ENCODE results near the gene B4GALNT4. TPM values are rescaled to one million over a fixed set of nuclear protein-coding genes. Genes with fewer than 3 reads are reported as not detected.
"Not testable (repeated sequence)": the region's sequence is repeated elsewhere in the genome, so short reads cannot be mapped to it uniquely, and the experiment has no call there.

Gene B4GALNT4, protein sequence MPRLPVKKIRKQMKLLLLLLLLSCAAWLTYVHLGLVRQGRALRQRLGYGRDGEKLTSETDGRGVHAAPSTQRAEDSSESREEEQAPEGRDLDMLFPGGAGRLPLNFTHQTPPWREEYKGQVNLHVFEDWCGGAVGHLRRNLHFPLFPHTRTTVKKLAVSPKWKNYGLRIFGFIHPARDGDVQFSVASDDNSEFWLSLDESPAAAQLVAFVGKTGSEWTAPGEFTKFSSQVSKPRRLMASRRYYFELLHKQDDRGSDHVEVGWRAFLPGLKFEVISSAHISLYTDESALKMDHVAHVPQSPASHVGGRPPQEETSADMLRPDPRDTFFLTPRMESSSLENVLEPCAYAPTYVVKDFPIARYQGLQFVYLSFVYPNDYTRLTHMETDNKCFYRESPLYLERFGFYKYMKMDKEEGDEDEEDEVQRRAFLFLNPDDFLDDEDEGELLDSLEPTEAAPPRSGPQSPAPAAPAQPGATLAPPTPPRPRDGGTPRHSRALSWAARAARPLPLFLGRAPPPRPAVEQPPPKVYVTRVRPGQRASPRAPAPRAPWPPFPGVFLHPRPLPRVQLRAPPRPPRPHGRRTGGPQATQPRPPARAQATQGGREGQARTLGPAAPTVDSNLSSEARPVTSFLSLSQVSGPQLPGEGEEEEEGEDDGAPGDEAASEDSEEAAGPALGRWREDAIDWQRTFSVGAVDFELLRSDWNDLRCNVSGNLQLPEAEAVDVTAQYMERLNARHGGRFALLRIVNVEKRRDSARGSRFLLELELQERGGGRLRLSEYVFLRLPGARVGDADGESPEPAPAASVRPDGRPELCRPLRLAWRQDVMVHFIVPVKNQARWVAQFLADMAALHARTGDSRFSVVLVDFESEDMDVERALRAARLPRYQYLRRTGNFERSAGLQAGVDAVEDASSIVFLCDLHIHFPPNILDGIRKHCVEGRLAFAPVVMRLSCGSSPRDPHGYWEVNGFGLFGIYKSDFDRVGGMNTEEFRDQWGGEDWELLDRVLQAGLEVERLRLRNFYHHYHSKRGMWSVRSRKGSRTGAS
- 1 to 10 TPM in 2 of 3 donors, under 1 TPM in 1; 0.66 to 1.5 (median 1.5) TPM for total RNA-seq
- 1.2 TPM for total RNA-seq (2013)

DNA sequence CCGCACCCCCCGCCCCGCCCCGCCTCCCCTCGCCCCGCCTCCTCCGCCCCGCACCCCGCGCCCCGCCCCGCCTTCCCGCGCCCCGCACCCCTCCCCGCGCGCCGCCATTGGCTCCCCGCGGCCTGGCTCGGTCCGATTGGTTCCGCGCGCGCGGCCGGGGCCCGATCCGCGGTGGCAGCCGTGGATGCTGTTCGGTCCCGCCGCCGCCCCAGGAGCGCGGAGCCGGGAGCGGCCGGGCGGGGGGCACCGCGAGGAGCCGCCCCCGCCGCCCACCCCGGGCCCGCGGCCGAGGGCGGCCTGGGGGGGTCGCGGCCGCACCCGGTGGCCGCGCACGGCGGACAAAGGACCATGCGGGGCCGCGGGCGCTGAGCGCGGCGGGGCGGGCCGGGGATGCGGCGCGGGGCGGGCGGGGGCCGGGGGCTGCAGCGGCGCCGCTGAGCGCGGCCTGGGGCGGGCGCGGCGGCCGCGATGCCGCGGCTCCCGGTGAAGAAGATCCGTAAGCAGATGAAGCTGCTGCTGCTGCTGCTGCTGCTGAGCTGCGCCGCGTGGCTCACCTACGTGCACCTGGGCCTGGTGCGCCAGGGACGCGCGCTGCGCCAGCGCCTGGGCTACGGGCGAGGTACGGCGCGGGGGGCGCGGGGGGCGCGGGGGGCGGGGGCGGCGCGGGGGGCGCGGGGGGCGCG lies at the start of gene B4GALNT4:
TSS of gene B4GALNT4 (plus strand) at position 164 of the 683 bp plus-strand sequence. CDS start at position 469, 305 bp downstream.
- Histone ChIP-seq H3K4me3 (ENCODE audit: low read length) (no peak within 1 kb of the TSS), H3K36me3 (ENCODE audit: control insufficient read depth, insufficient read depth, low read length) (no peaks in the 10 kb centered on the region), H3K27ac (ENCODE audit: low read length) (no peak within 1 kb of the TSS), H3K9me3 (ENCODE audit: control insufficient read depth, insufficient read depth, low read length) (no peaks in the 10 kb centered on the region), H3K27me3 (ENCODE audit: control insufficient read depth, insufficient read depth, low read length) (peaks cover 21% of the 10 kb centered on the region), H3K4me1 (ENCODE audit: control insufficient read depth, insufficient read depth, low read length) (peaks cover 22% of the 10 kb centered on the region)
- peak in 1 of 2 donors; percentile 66 for DNase-seq
- TF ChIP-seq, protein P1, sequence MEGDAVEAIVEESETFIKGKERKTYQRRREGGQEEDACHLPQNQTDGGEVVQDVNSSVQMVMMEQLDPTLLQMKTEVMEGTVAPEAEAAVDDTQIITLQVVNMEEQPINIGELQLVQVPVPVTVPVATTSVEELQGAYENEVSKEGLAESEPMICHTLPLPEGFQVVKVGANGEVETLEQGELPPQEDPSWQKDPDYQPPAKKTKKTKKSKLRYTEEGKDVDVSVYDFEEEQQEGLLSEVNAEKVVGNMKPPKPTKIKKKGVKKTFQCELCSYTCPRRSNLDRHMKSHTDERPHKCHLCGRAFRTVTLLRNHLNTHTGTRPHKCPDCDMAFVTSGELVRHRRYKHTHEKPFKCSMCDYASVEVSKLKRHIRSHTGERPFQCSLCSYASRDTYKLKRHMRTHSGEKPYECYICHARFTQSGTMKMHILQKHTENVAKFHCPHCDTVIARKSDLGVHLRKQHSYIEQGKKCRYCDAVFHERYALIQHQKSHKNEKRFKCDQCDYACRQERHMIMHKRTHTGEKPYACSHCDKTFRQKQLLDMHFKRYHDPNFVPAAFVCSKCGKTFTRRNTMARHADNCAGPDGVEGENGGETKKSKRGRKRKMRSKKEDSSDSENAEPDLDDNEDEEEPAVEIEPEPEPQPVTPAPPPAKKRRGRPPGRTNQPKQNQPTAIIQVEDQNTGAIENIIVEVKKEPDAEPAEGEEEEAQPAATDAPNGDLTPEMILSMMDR (IDR thresholded peaks at IDR 0.05) = no peak
- Mint-ChIP-seq H3K4me1 (peaks cover 14 to 35% of the 10 kb centered on the region in 2 donors), H3K36me3 (no peaks in the 10 kb centered on the region), H3K27me3 (ENCODE audit: low read depth in 2 of 2) (peaks cover 17 to 34% of the 10 kb centered on the region in 2 donors), H3K9me3 (no peaks in the 10 kb centered on the region), H3K27ac (peak within 1 kb of the TSS in 1 of 2 donors; percentile 70), H3K4me3 (peak within 1 kb of the TSS; percentile 86)
- 2% methylated on average over 106 of the region's 118 CpGs for WGBS (ENCODE audit: insufficient coverage)
- intact Hi-C loops (cut with micrococcal nuclease) = no loop called here
- peak in 2 of 3 donors; percentile 51 to 53 for ATAC-seq

- Mint-ChIP-seq H3K4me3 (peak overlapping the region; percentile 95), H3K27ac (peak overlapping the region; percentile 95 to 96), H3K4me1 (peaks cover 44 to 48% of the 10 kb centered on the region in 2 donors)
- Histone ChIP-seq H3K36me3 (ENCODE audit: control insufficient read depth, insufficient read depth, low read length) (peaks cover 17% of the 10 kb centered on the region), H3K4me1 (ENCODE audit: control insufficient read depth, insufficient read depth, low read length) (peaks cover 44% of the 10 kb centered on the region), H3K4me3 (ENCODE audit: low read length) (peak overlapping the region; percentile 44), H3K27ac (ENCODE audit: low read length) (peak overlapping the region; percentile 56)
- intact Hi-C loops (cut with micrococcal nuclease); H3K27me3 ChIP-seq (ENCODE audit: control insufficient read depth, insufficient read depth, low read length); DNase-seq; ATAC-seq; H3K36me3 Mint-ChIP-seq; H3K27me3 Mint-ChIP-seq (ENCODE audit: low read depth in 2 of 2); H3K9me3 Mint-ChIP-seq; H3K9me3 ChIP-seq (ENCODE audit: control insufficient read depth, insufficient read depth, low read length): not testable (repeated sequence)
- WGBS (ENCODE audit: insufficient coverage) = no CpG with 5 or more reads among the region's 10 CpGs
These were observed 49.4 kb upstream of the B4GALNT4 start for GRCh38 chr11:319888-320273.

DNA sequence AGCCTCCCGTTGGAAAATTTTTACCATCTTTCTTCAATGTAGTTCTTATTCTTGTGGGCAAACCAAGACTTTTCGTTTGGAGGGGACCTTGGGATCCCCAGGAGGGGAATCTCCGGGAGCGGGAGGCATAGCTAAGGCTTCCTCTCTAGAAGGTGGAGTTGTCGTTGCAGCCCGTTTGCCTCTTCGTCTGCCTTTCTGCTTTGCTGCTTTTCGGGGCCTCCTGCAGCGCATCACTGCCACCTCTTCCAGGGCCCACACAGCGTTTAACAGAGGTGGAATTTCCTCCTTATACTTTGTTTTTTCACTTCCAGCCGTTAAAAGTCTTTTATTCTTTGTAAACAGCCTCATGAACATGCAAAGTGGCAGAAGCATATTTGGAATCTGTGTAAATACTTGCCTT lies 45.1 kb upstream of the B4GALNT4 start:
- Histone ChIP-seq H3K4me3 (ENCODE audit: low read length) (no peak overlapping the region), H3K27me3 (ENCODE audit: control insufficient read depth, insufficient read depth, low read length) (no peaks in the 10 kb centered on the region), H3K4me1 (ENCODE audit: control insufficient read depth, insufficient read depth, low read length) (peaks cover 63% of the 10 kb centered on the region), H3K36me3 (ENCODE audit: control insufficient read depth, insufficient read depth, low read length) (no peaks in the 10 kb centered on the region), H3K27ac (ENCODE audit: low read length) (no peak overlapping the region), H3K9me3 (ENCODE audit: control insufficient read depth, insufficient read depth, low read length) (no peaks in the 10 kb centered on the region)
- DNase-seq = no peak
- Mint-ChIP-seq H3K36me3 (no peaks in the 10 kb centered on the region), H3K4me3 (no peak overlapping the region), H3K27me3 (ENCODE audit: low read depth in 2 of 2) (no peaks in the 10 kb centered on the region), H3K4me1 (peaks cover 47 to 60% of the 10 kb centered on the region in 2 donors), H3K9me3 (no peaks in the 10 kb centered on the region), H3K27ac (peak overlapping the region; percentile 19 to 55)
- WGBS (ENCODE audit: insufficient coverage) = 84% methylated on average over 11 of the region's 11 CpGs
- intact Hi-C loops (cut with micrococcal nuclease) = no loop called here
- TF ChIP-seq, protein P1 (IDR thresholded peaks at IDR 0.05) = no peak
- no peak for ATAC-seq

DNA sequence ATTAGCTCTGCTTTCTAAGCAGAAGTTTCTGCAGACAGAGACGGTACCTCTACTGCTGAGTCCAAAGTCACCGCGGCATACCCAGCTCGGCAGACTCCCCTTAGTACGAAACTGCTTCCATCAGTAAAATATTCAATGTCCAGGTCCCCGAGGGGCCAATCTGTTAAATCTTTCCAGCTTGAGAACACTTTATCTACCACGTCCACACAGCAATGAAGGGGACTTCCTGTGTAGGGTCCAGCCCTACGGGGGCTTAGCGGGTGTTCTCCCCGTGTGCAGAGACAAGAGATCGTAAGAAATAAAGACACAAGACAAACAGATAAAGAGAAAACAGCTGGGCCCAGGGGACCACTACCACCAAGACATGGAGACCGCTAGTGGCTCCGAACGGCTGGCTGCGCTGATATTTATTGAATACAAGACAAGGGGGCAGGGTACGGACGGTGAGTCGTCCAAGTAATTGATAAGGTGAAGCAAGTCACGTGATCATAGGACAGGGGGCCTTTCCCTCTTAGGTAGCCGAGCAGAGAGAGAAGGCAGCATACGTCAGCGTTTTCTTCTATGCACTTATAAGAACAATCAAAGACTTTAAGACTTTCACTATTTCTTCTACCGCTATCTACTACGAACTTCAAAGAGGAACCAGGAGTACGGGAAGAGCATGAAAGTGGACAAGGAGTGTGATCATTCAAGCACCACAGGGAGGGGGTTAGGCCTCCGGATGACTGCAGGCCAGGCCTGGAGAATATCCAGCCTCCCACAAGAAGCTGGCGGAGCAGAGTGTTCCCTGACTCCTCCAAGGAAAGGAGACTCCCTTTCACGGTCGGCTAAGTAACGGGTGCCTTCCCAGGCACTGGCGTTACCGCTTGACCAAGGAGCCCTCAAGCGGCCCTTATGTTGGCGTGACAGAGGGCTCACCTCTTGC lies 44.4 kb upstream of the B4GALNT4 start:
- ATAC-seq; H3K27me3 Mint-ChIP-seq (ENCODE audit: low read depth in 2 of 2); H3K9me3 ChIP-seq (ENCODE audit: control insufficient read depth, insufficient read depth, low read length); DNase-seq; H3K4me3 Mint-ChIP-seq; H3K9me3 Mint-ChIP-seq; H3K27me3 ChIP-seq (ENCODE audit: control insufficient read depth, insufficient read depth, low read length); H3K27ac ChIP-seq (ENCODE audit: low read length); intact Hi-C loops (cut with micrococcal nuclease); H3K36me3 Mint-ChIP-seq; H3K36me3 ChIP-seq (ENCODE audit: control insufficient read depth, insufficient read depth, low read length); H3K4me3 ChIP-seq (ENCODE audit: low read length): not testable (repeated sequence)
- Mint-ChIP-seq H3K27ac (peak overlapping the region; percentile 19 to 55), H3K4me1 (peaks cover 47 to 61% of the 10 kb centered on the region in 2 donors)
- peaks cover 64% of the 10 kb centered on the region for H3K4me1 ChIP-seq (ENCODE audit: control insufficient read depth, insufficient read depth, low read length)
- WGBS (ENCODE audit: insufficient coverage) = 79% methylated on average over 20 of the region's 34 CpGs
